HG02642 (cell line): Measurements from ENCODE around the gene SNX33.

Source experiments
- ATAC-seq: cut with Tn5 transposase; IDR thresholded peaks from one replicate; pipeline ENCODE4 v1.9.1; 2021; ENCODE audit warnings: mild to moderate bottlenecking; ENCODE audit not compliant: unreplicated experiment, poor library complexity

The SNX33 gene

GRCh38 chr15:75641179-75641503, 6.6 kb upstream of the SNX33 start:
- ATAC-seq: no peak

DNA sequence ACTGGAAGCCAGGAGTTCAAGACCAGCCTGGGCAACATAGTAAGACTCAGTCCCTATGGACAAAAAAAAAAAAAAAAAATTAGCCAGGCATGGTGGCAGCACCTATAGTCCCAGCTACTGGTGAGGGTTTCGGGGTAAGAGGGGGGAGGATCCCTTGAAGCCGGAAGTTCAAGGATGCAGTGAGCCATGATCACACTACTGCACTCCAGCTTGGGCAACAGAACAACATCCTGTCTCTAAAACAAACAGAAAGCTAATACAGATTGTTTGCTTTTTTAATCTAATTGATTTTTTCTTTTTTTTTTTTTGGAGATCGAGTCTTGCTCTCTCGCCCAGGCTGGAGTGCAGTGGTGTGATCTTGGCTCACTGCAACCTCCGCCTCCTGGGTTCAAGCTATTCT, 6.1 kb upstream of the SNX33 start:
- no peak for ATAC-seq

DNA sequence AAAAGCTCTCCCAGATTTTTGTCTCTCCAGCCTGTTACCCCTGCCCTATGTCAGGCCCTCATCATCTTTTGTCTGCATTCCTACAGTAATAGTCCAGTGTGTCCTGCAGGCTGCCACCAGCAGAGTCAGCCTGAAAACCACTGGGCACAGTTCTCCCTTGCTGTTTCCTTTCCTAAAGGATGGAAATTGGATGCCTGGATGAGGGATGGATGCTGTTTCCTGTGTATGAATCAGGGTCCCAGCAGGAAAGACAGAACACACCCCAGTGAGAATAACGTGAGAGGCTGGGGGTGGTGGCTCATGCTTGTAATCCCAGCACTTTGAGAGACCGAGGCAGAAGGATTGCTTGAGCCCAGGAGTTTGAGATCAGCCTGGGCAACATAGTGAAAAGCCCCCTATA, 3.3 kb upstream of the SNX33 start:
- no peak for ATAC-seq

GRCh38 chr15:75646112-75646943, 1.4 kb upstream of the SNX33 start:
- no peak for ATAC-seq

- no peak for ATAC-seq
Measured at GRCh38 chr15:75646944-75647364, 758 bp upstream of the SNX33 start.

GRCh38 chr15:75648156-75649000, 666 bp downstream of the SNX33 start:
- ATAC-seq: no peak

GRCh38 chr15:75649045-75649761, 1.5 kb downstream of the SNX33 start:
- no peak for ATAC-seq

DNA sequence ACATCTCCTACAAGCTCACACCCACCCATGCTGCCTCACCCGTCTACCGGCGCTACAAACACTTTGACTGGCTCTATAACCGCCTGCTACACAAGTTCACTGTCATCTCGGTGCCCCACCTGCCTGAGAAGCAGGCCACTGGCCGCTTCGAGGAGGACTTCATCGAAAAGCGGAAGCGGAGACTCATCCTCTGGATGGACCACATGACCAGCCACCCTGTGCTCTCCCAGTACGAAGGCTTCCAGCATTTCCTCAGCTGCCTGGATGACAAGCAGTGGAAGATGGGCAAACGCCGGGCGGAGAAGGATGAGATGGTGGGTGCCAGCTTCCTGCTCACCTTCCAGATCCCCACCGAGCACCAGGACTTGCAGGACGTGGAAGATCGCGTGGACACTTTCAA, 2.1 kb downstream of the SNX33 start:
- ATAC-seq: no peak

- no peak for ATAC-seq
Measured at GRCh38 chr15:75650908-75651809, 3.4 kb downstream of the SNX33 start.

DNA sequence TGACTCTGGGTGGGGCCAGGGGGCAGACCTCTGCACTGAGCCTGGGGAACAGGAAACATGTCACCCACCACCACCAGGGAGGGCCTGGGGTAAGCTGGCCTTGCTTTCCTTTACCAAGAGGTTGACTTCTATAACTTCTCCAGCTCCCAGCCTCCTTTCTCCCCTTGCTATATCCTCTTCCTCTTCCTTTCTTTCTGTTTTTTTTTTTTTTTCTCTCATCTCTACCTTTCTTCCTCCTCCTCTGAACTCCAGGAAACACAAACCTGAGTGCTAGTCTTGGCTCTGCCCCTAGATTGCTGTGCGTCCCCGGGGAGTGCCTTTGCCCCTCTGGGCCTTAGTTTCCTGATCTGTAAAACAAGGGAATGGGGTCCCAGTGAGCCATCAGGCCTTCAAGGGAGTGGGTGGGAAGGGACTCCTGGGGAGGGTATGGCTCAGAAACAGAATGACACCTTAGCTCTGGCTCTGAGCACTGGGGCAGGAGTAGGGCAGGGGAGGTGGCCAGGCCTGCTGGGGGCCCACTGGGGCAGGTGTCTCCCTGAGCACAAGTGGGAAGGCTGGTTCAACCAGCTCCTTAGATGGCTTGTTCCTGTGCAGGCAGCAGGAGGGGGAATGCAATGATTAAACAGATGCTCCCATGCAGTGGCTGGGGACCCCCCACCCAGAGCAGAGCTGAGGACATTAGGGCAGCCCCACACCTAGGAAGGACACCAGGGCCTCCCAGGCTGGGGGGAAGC, 4.3 kb downstream of the SNX33 start:
- ATAC-seq: no peak

- no peak for ATAC-seq
Measured at GRCh38 chr15:75653347-75653913, 5.7 kb downstream of the SNX33 start.

GRCh38 chr15:75654201-75654907, 6.6 kb downstream of the SNX33 start:
- ATAC-seq: no peak

DNA sequence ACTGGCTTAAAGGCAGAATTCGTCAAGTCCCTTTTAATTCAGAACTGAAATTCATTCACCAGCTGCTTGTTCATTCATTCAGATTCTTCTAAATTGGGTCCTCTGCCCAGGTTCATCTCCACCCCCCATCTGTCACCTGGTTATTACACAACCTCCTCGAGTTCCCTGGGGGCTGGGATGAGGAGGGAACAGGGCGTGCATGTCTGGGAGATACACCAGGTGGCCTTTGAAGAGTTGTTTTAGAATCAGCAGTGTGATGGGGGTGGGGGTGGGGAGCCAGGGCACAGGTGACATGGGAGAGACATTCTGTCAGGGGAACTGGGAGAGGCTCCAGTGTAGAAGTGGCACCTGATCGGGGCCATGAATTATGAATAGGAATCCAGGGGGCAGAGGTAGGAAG, 8.2 kb downstream of the SNX33 start:
- ATAC-seq: no peak

DNA sequence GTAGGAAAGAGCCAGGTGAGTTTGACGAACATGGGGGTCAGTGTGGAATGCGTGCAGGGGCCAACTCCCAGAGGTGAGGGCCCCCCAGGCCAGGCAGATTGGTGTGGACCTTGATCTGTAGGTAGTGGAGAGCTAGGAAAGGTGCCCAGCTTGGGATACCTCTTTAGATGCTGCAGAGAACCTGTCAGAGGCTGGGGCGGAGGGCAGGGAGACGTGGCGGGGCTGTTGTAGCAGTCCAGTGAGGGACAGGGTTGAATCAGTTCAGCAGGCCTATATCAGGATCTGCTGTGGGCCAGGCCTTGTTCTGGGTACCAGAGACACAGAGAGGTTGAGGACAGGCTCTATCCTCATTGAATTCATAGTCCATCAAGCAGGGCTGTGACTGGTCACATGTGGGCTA, 8.6 kb downstream of the SNX33 start:
- no peak for ATAC-seq

DNA sequence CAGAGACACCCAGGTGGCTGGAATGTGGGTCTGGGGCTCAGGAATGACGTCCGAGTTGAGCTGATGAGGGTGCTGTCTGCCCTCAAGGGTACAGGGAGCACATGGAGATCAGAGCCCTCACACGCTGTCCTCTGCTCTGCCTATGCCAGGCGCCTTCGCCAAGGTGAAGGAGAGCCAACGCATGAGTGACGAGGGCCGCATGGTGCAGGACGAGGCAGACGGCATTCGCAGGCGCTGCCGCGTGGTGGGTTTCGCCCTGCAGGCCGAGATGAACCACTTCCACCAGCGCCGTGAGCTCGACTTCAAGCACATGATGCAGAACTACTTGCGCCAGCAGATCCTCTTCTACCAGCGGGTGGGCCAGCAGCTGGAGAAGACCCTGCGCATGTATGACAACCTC, 9.1 kb downstream of the SNX33 start:
- ATAC-seq: no peak

GRCh38 chr15:75659141-75659771, 11.5 kb downstream of the SNX33 start:
- ATAC-seq: no peak

DNA sequence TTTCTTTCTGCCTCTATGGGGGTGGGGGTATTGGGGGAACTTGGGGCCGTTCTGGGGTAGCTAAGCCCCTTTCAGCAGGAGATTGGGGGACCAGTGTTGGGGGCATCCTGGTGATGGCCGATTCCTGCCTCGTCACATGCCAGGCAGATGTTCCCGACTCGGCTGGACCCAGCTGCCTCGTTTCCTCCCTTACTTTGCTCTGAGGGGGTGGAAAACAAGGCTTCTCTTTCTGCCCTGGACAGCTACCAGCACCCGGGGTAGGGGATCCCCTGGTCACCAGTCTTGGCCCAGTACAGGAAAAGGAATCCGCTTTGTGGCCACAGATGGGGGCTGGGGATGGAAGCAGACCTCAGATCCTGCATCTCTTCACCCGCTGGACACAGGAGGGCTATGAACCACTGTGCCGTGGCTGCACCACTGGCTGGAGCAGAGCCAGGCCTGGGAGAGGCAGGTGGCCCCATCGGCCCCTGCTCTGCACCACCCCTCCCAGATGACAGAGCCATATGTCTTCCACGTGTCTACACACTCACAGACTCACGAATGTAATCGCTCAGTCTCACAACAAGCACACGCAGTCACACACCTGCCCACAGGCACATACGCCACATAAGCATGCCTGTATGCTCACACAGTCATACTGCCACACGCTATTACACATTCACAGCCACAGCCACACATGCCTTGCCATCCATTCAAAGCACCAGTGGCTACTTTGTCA, 12.4 kb downstream of the SNX33 start:
- no peak for ATAC-seq
